HepG2 (cell line): Measurements from ENCODE around the gene NAGS. TPM values are rescaled to one million over a fixed set of nuclear protein-coding genes. Genes with fewer than 3 reads are reported as not detected.

Experiments used
- BCL3 ChIP-seq: sonication (generic); formaldehyde crosslinking; IDR thresholded peaks from 2 replicates; pipeline ENCODE4 v1.5.1; 2020; ENCODE audit warnings: mild to moderate bottlenecking, missing genetic modification reagents, moderate library complexity
- E2F1 ChIP-seq: sonication (generic); formaldehyde crosslinking; IDR thresholded peaks from 2 replicates; pipeline ENCODE4 v1.5.0; 2020; ENCODE audit warnings: missing genetic modification reagents
- GATAD2A ChIP-seq: IDR thresholded peaks from 2 replicates; pipeline ENCODE4 v1.6.1; 2016
- HES4 ChIP-seq: sonication (generic); formaldehyde crosslinking; IDR thresholded peaks from 2 replicates; pipeline ENCODE4 v1.9.0; 2021; ENCODE audit warnings: mild to moderate bottlenecking, missing genetic modification reagents, borderline replicate concordance
- HMG20B ChIP-seq: conservative IDR thresholded peaks from 2 replicates; pipeline ENCODE4 v1.6.1; 2016; ENCODE audit warnings: missing genetic modification reagents, missing compliant biosample characterization
- SYNCRIP ChIP-seq: fragments of 200-400 bp; formaldehyde crosslinking; IDR thresholded peaks from 2 replicates; pipeline ENCODE4 v1.6.1; 2018; ENCODE audit warnings: mild to moderate bottlenecking, low read depth, low read length; ENCODE audit not compliant: insufficient read depth
- TFDP2 ChIP-seq: sonication (generic); formaldehyde crosslinking; IDR thresholded peaks from 2 replicates; pipeline ENCODE4 v1.4.0; 2020; ENCODE audit warnings: missing genetic modification reagents
- YEATS4 ChIP-seq: sonication (generic); formaldehyde crosslinking; IDR thresholded peaks from 2 replicates; pipeline ENCODE4 v1.4.0; 2020; ENCODE audit warnings: missing genetic modification reagents, borderline replicate concordance
- ZBTB26 ChIP-seq: IDR thresholded peaks from 2 replicates; pipeline ENCODE4 v1.6.1; 2016; ENCODE audit warnings: missing compliant biosample characterization, missing genetic modification reagents, borderline replicate concordance
- ZNF12 ChIP-seq: sonication (generic); formaldehyde crosslinking; IDR thresholded peaks from 2 replicates; pipeline ENCODE4 v1.5.0; 2020; ENCODE audit warnings: missing genetic modification reagents
- ZNF407 ChIP-seq: sonication (generic); formaldehyde crosslinking; IDR thresholded peaks from one replicate; pipeline ENCODE4 v1.5.1; 2020; ENCODE audit warnings: mild to moderate bottlenecking, missing genetic modification reagents; ENCODE audit errors: not compliant biosample characterization
- ZNF766 ChIP-seq: sonication (generic); formaldehyde crosslinking; IDR thresholded peaks from 2 replicates; pipeline ENCODE4 v1.5.0; 2020; ENCODE audit warnings: missing genetic modification reagents, borderline replicate concordance
- polyA plus RNA-seq, 8 experiments: library from polyadenylated mRNA; depleted of rRNA in 3 of 8; stranded (reverse) in 7 of 8; unstranded in 1 of 8; fragments of >200 nt; fragmentation: Illumina TruSeq in 4 of 8; extraction: Trizol in 4 of 8; gene quantifications; 2 replicates each; pipeline versions ENCODE4 v1.2.1 to v1.2.3, GENCODE V29; 2011 to 2016; ENCODE audit warnings: low read depth in 4 of 8, missing spikeins in 1 of 8, mixed read lengths in 1 of 8; ENCODE audit not compliant: insufficient read depth in 1 of 8
- total RNA-seq, 5 experiments: library from RNA; depleted of rRNA; stranded (reverse); fragments of >200 nt; fragmentation: Illumina TruSeq; extraction: Trizol; gene quantifications; 2 replicates each; pipeline ENCODE4 v1.2.3, GENCODE V29; 2016; ENCODE audit warnings: low read depth in 1 of 5

The NAGS gene
- total and polyA plus RNA-seq, 2 of the 13 experiments (the other 11 are each of a cell fraction or from before 2014, with no cell fraction given): 4.3 to 5.1 TPM

GRCh38 chr17:43983515-43984411, 20.7 kb upstream of the NAGS start (continued):
- peak; percentile 59 for TF ChIP-seq ZNF407 (CRISPR knock-in tag)
- TF ChIP-seq BCL3 (CRISPR knock-in tag): peak; percentile 96
- 0 out of 2 replicates have a peak, but pooled peaks have one; percentile 18 for TF ChIP-seq ZNF12 (CRISPR knock-in tag)
- peak; percentile 21; the same call in 1 of the 2 replicates for TF ChIP-seq HES4 (CRISPR knock-in tag)
- peak; percentile 86 for TF ChIP-seq TFDP2 (CRISPR knock-in tag)
- TF ChIP-seq E2F1 (CRISPR knock-in tag): peak; percentile 70
- peak; percentile 72 for TF ChIP-seq GATAD2A (CRISPR knock-in tag)
- TF ChIP-seq ZBTB26 (CRISPR knock-in tag): peak; percentile 63; the same call in 1 of the 2 replicates
- peak; percentile 89; the same call in 1 of the 2 replicates for TF ChIP-seq ZNF766 (CRISPR knock-in tag)
- no peak for TF ChIP-seq SYNCRIP
- TF ChIP-seq YEATS4 (CRISPR knock-in tag): no peak
- peak; percentile 79 for TF ChIP-seq HMG20B (CRISPR knock-in tag)
